H1 (cell line): Measurements from ENCODE around the gene TTC8. TPM values are rescaled to one million over a fixed set of nuclear protein-coding genes. Genes with fewer than 3 reads are reported as not detected.

Experiments used
- CTCF ChIA-PET: fragments of 300-600 bp; sonication (Branson Sonifier 250); formaldehyde crosslinking; loops from one replicate; lab custom pipeline; 2021; ENCODE audit not compliant: partially characterized antibody; lab: Charles Lee
- POLR2A ChIA-PET: fragments of 300-600 bp; sonication (Branson Sonifier 250); formaldehyde crosslinking; loops from one replicate; lab custom pipeline; 2021; ENCODE audit warnings: inconsistent platforms; ENCODE audit not compliant: partially characterized antibody; lab: Charles Lee
- DNase-seq, 2 experiments: peaks; one replicate each; pipeline versions ENCODE4 v3.0.0 to v3.0.0-alpha.2; 2010 to 2022; ENCODE audit warnings: low spot score in 2 of 2, low read depth in 1 of 2, mixed read lengths in 1 of 2
- FAIRE-seq: peaks from 2 replicates; lab custom pipeline; 2011; peaks lifted over from hg19 to GRCh38; lab: Jason Lieb, UNC
- H2AFZ ChIP-seq: 2 replicates; pipeline ENCODE4 v1.8.1; 2012; ENCODE audit warnings: low read length, inconsistent platforms
- H2AK5ac ChIP-seq: 2 replicates; pipeline ENCODE4 v1.6.1; 2013; ENCODE audit warnings: low read depth, low read length
- H2BK120ac ChIP-seq: replicated peaks from 2 replicates; pipeline ENCODE3; 2013; ENCODE audit warnings: low read depth, low read length, inconsistent platforms
- H2BK12ac ChIP-seq: 2 replicates; pipeline ENCODE4 v1.6.1; 2013; ENCODE audit warnings: low read depth, low read length
- H2BK15ac ChIP-seq: 2 replicates; pipeline ENCODE4 v1.6.1; 2013; ENCODE audit warnings: low read length
- H2BK20ac ChIP-seq: 2 replicates; pipeline ENCODE4 v1.6.1; 2013; ENCODE audit warnings: low read length
- H2BK5ac ChIP-seq: 2 replicates; pipeline ENCODE4 v1.6.1; 2013; ENCODE audit warnings: low read depth, low read length
- H3K14ac ChIP-seq: 2 replicates; pipeline ENCODE4 v1.6.1; 2013; ENCODE audit warnings: inconsistent platforms; ENCODE audit not compliant: insufficient read length
- H3K18ac ChIP-seq: 2 replicates; pipeline ENCODE4 v1.6.1; 2013; ENCODE audit warnings: low read length; ENCODE audit errors: extremely low read depth
- H3K23ac ChIP-seq: 2 replicates; pipeline ENCODE4 v1.6.1; 2013; ENCODE audit warnings: inconsistent platforms; ENCODE audit not compliant: insufficient read length
- H3K23me2 ChIP-seq: 2 replicates; pipeline ENCODE4 v1.6.1; 2013; ENCODE audit warnings: low read depth, low read length
- H3K27ac ChIP-seq: 2 replicates; pipeline ENCODE4 v1.6.1; 2011; ENCODE audit warnings: low read depth, low read length, inconsistent platforms
- H3K27me3 ChIP-seq, 4 experiments: replicated peaks in 1 of 4; 1 replicate in 1 of 4; 2 replicates in 3 of 4; pipeline versions ENCODE4 v1.6.1 to v1.8.1; 2011 to 2013; ENCODE audit warnings: low read length in 3 of 4, mild to moderate bottlenecking in 3 of 4, inconsistent platforms in 2 of 4, mixed read lengths in 2 of 4, moderate library complexity in 1 of 4; ENCODE audit not compliant: control insufficient read depth in 3 of 4, insufficient read depth in 3 of 4; ENCODE audit errors: extremely low read depth in 1 of 4
- H3K36me3 ChIP-seq, 4 experiments: 2 replicates each; pipeline versions ENCODE4 v1.6.1 to v1.8.1; 2011 to 2013; ENCODE audit warnings: mild to moderate bottlenecking in 4 of 4, low read length in 3 of 4, moderate library complexity in 2 of 4, control low read depth in 1 of 4, inconsistent platforms in 1 of 4; ENCODE audit not compliant: insufficient read depth in 4 of 4, control insufficient read depth in 2 of 4
- H3K4ac ChIP-seq: replicated peaks from 2 replicates; pipeline ENCODE3; 2013; ENCODE audit warnings: low read length, low read depth, mixed read lengths, inconsistent platforms; ENCODE audit not compliant: insufficient read length
- H3K4me1 ChIP-seq, 4 experiments: replicated peaks in 1 of 4; 1 replicate in 1 of 4; 2 replicates in 3 of 4; pipeline versions ENCODE4 v1.6.1 to v1.8.1; 2011 to 2013; ENCODE audit warnings: low read length in 3 of 4, inconsistent platforms in 2 of 4, mixed read lengths in 1 of 4; ENCODE audit not compliant: insufficient read depth in 4 of 4, control insufficient read depth in 3 of 4
- H3K4me2 ChIP-seq, 2 experiments: 2 replicates each; pipeline versions ENCODE4 v1.6.1 to v1.8.1; 2011 to 2013; ENCODE audit warnings: low read depth in 2 of 2, low read length in 2 of 2, control low read depth in 1 of 2, inconsistent platforms in 1 of 2, mild to moderate bottlenecking in 1 of 2; ENCODE audit not compliant: insufficient read depth in 1 of 2
- H3K4me3 ChIP-seq, 4 experiments: fragments of 200-600, 300-600 bp in 1 of 4; sonication (generic), shearing (Covaris generic), sonication (Bioruptor Twin) in 1 of 4; 2 replicates each; pipeline versions ENCODE4 v1.5.1 to v1.8.1; 2011 to 2016; ENCODE audit warnings: low read length in 4 of 4, low read depth in 3 of 4, control low read depth in 2 of 4, inconsistent platforms in 2 of 4, mild to moderate bottlenecking in 2 of 4, mixed read lengths in 1 of 4, moderate library complexity in 1 of 4; ENCODE audit not compliant: insufficient read depth in 2 of 4; ENCODE audit errors: extremely low read depth in 1 of 4
- H3K56ac ChIP-seq: replicated peaks from 2 replicates; pipeline ENCODE3; 2013; ENCODE audit warnings: low read depth, mild to moderate bottlenecking, mixed read lengths, low read length, inconsistent platforms; ENCODE audit not compliant: insufficient read length
- H3K79me1 ChIP-seq: 2 replicates; pipeline ENCODE4 v1.6.1; 2013; ENCODE audit warnings: low read depth, low read length, control low read depth
- H3K79me2 ChIP-seq, 2 experiments: 2 replicates each; pipeline versions ENCODE4 v1.6.1 to v1.8.1; 2012 to 2013; ENCODE audit warnings: low read length in 2 of 2, mild to moderate bottlenecking in 2 of 2, inconsistent platforms in 1 of 2; ENCODE audit not compliant: insufficient read depth in 2 of 2, control insufficient read depth in 1 of 2
- H3K9ac ChIP-seq, 4 experiments: replicated peaks in 1 of 4; 1 replicate in 1 of 4; 2 replicates in 3 of 4; pipeline versions ENCODE4 v1.6.1 to v1.8.1; 2011 to 2013; ENCODE audit warnings: low read depth in 3 of 4, low read length in 3 of 4, control low read depth in 2 of 4, mild to moderate bottlenecking in 2 of 4, moderate library complexity in 2 of 4, inconsistent platforms in 1 of 4; ENCODE audit errors: extremely low read depth in 1 of 4
- H3K9me3 ChIP-seq, 2 experiments: 2 replicates each; pipeline versions ENCODE4 v1.6.1 to v1.8.1; 2012 to 2013; ENCODE audit warnings: mild to moderate bottlenecking in 2 of 2, moderate library complexity in 2 of 2, control low read depth in 1 of 2, inconsistent platforms in 1 of 2, low read depth in 1 of 2, low read length in 1 of 2, mixed read lengths in 1 of 2; ENCODE audit not compliant: insufficient read depth in 2 of 2
- H4K20me1 ChIP-seq, 2 experiments: replicated peaks in 1 of 2; 2 replicates each; pipeline versions ENCODE3 to v1.8.1; 2011 to 2013; ENCODE audit warnings: inconsistent platforms in 2 of 2, low read length in 2 of 2, mild to moderate bottlenecking in 1 of 2; ENCODE audit not compliant: insufficient read depth in 2 of 2, control insufficient read depth in 1 of 2
- H4K5ac ChIP-seq: 2 replicates; pipeline ENCODE4 v1.6.1; 2013; ENCODE audit warnings: low read length, low read depth, mixed read lengths, inconsistent platforms; ENCODE audit not compliant: insufficient read length
- H4K8ac ChIP-seq: 2 replicates; pipeline ENCODE4 v1.8.0; 2013; ENCODE audit warnings: mild to moderate bottlenecking, moderate library complexity, low read length, inconsistent platforms; ENCODE audit not compliant: insufficient read depth; ENCODE audit errors: extremely low read depth
- H4K91ac ChIP-seq: replicated peaks from 2 replicates; pipeline ENCODE3; 2013; ENCODE audit warnings: low read length, mixed read lengths, inconsistent platforms; ENCODE audit not compliant: insufficient read length
- CBX5 ChIP-seq: fragments of 300-800, 300-1000 bp; sonication (generic); IDR thresholded peaks from 2 replicates; pipeline ENCODE4 v1.7.1; 2016; ENCODE audit warnings: antibody characterized with exemption, low read length, low read depth
- CHD1 ChIP-seq: IDR thresholded peaks from 2 replicates; pipeline ENCODE4 v1.6.1; 2012; ENCODE audit warnings: low read depth, low read length, improper control_type of control experiment
- WGBS, 2 experiments: shearing (Covaris generic) in 1 of 2; methylation state at CpG; one replicate each; pipeline versions ENCODE4 v1.1.6 to v1.1.7; 2013 to 2015; ENCODE audit warnings: low lambda C conversion rate in 2 of 2, mixed read lengths in 2 of 2, inconsistent platforms in 1 of 2, low coverage in 1 of 2, missing lambda C conversion rate in 1 of 2; ENCODE audit not compliant: insufficient replicate concordance in 2 of 2, insufficient coverage in 1 of 2, insufficient read length in 1 of 2; ENCODE audit errors: extremely low coverage in 1 of 2, missing lambda C conversion rate in 1 of 2; 5-methylcytosine and 5-hydroxymethylcytosine counted together
- polyA plus RNA-seq, 7 experiments: library from polyadenylated mRNA; depleted of rRNA in 3 of 7; stranded (reverse) in 5 of 7; unstranded in 2 of 7; fragments of >200 nt in 5 of 7; fragments of 200-250 nt in 2 of 7; gene quantifications; 1 replicate in 5 of 7; 2 replicates in 1 of 7; 4 replicates in 1 of 7; pipeline versions ENCODE4 v1.2.1 to v1.2.3, GENCODE V29; 2011 to 2013; ENCODE audit warnings: missing spikeins in 2 of 7, mixed read lengths in 2 of 7
- total RNA-seq: library from RNA; stranded (reverse); fragmentation: NEBNext Ultra II Directional; extraction: Animal tissue kit (Norgen Biotek cat#: 25700); gene quantifications from 2 replicates; pipeline ENCODE4 v1.2.1, GENCODE V29; 2021

TTC8 gene
- total and polyA plus RNA-seq, 2 of the 8 experiments (the other 6 are each of a cell fraction or from before 2014, with no cell fraction given): 13.1 to 13.5 TPM

DNA sequence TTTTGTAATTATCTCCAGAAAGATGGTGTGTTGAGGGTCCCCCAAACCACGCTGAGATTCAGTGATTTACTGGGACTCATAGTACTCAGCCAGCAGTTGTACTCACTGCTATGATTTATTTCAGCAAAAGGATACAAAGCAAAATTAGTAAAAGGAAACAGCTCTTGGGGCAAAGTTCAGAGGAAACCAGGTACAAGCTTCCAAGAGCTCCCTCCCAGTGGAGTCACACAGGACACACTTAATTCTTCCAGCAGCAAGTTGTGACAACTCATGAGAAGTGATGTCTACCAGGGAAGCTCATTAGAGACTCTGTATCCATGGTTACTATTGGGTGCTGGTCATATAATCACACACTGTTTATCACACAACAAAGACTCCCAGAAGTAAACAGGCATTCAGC is 38.7 kb downstream of the TTC8 start:
- Histone ChIP-seq H3K18ac (no peak overlapping the region), H2AFZ (no peak overlapping the region), H3K23ac (no peak overlapping the region), H4K91ac (no peak overlapping the region), H4K8ac (no peak overlapping the region), H2BK120ac (no peak overlapping the region), H3K4me3 (no peak overlapping the region), H3K23me2 (no peaks in the 10 kb centered on the region; the same call in 1 of the 2 replicates), H3K79me1 (no peaks in the 10 kb centered on the region), H2BK20ac (no peak overlapping the region), H2AK5ac (no peak overlapping the region), H2BK5ac (no peak overlapping the region), H3K9ac (no peak overlapping the region), H3K9me3 (no peaks in the 10 kb centered on the region; a peak in 1 of 4 replicates), H3K4me2 (no peak overlapping the region), H3K56ac (no peak overlapping the region), H2BK12ac (no peak overlapping the region), H2BK15ac (no peak overlapping the region), H3K27me3 (no peaks in the 10 kb centered on the region), H3K4ac (no peak overlapping the region), H3K79me2 (no peaks in the 10 kb centered on the region), H3K27ac (no peak overlapping the region), H4K20me1 (no peaks in the 10 kb centered on the region), H4K5ac (no peak overlapping the region), H3K4me1 (no peaks in the 10 kb centered on the region), H3K36me3 (peaks cover 0 to 3% (median 0%) of the 10 kb centered on the region in 4 experiments; a peak in 3 of 8 replicates), H3K14ac (no peak overlapping the region)
- FAIRE-seq (no peak), DNase-seq (no peak)
- ChIA-PET CTCF (interaction anchor here (2.3 kb wide), 1 partner anchor 195 kb away, joined by 10 read pairs; no protein-coding TSS in a partner anchor), POLR2A (interaction anchor here (1.1 kb wide), 1 partner anchor 17 kb away, joined by 3 read pairs; no protein-coding TSS in a partner anchor)
- no peak for TF ChIP-seq CBX5
- TF ChIP-seq CHD1: no peak
- WGBS, 2 experiments: 71% methylated on average over 1 of the region's 1 CpG; no CpG with 5 or more reads in 1 of the 2 experiments
